ENCODE measurements around the gene GRIN1.

DNA sequence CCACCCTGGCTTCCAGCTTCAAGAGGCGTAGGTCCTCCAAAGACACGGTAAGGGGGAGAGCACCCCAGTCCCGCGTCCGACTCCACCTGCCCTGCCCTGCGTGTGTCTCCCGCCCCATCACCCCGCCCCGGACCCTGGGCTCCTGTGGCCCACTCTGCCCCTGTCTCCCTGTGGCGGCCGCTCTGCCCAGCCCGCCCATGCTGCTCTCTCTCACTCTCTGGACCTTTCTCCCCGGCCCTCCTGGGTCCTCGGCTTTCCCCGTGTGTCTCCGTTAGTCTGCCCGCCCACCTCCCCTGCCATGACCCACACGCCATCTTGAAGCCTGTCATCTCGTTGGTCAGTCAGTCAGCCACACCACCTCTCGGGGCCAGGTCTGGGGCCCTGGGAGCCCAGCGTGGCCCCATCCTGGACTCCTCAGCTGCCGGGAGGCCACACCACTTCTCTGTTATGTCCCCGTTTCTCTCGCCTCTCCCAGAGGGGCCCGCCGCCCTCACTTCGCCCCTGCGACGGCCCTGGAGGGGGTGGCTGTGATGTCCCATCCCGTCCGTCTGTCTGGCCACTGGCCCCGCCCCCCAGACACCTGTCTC, 26.4 kb downstream of the GRIN1 start:
- no peak for TF ChIP-seq EZH2 (IDR thresholded peaks at IDR 0.05)
- no peak for TF ChIP-seq FOXP2 (optimal IDR thresholded peaks at IDR 0.05; ENCODE audit: control extremely low read depth, extremely low read length, insufficient read depth)
- no peak for TF ChIP-seq POLR2AphosphoS5 (IDR thresholded peaks at IDR 0.05; ENCODE audit: borderline replicate concordance, low read depth, low read length)
